ENCODE measurements around the gene ZIC4. TPM values are rescaled to one million over a fixed set of nuclear protein-coding genes. Genes with fewer than 3 reads are reported as not detected.

ZIC4 gene
- total and polyA plus RNA-seq, 10 donors: not detected

DNA sequence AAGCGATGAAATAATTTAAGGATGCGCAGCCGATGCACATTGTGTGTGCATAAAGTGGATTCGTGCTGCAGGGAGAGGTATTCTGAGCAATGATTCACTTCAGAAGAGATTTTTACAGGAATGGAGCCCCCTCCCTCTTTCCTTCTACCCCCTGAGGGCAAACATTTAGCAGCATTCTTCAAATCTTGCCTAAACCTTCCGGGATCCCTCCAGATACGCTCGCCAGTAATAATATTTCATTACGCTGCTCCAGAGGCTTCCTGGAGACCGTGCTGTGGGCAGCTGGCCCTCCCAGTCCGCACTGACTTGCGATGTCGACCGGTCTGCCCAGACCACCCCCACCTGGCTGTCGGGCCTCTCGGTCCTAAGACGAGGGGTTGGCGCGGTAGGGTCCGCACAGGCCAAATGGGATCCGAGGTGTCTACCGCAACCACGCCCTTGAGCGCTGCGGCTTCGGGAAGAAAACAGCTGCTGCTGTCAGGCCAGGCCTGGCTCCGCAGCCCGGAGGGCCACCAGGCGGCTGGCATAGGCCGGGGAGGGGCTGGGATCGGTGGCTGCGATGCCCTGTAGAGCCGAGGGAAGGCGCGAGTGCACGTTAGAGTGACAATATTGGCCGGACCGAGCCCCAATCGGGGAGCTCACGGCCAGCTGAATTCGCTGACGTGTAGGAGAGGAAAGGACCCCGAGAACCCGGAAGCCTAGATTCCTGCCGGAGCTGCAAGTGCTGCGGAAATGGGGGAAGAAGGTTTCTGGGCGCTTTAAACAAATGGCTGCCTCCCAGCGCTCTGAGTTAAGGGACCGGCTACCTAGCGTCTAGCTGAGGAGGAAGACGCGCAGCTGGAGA is 14.3 kb downstream of the ZIC4 start:
- no peak for TF ChIP-seq POLR2A (IDR thresholded peaks at IDR 0.05)
- TF ChIP-seq POLR2AphosphoS5 (IDR thresholded peaks at IDR 0.05): no peak
- TF ChIP-seq, protein P1, sequence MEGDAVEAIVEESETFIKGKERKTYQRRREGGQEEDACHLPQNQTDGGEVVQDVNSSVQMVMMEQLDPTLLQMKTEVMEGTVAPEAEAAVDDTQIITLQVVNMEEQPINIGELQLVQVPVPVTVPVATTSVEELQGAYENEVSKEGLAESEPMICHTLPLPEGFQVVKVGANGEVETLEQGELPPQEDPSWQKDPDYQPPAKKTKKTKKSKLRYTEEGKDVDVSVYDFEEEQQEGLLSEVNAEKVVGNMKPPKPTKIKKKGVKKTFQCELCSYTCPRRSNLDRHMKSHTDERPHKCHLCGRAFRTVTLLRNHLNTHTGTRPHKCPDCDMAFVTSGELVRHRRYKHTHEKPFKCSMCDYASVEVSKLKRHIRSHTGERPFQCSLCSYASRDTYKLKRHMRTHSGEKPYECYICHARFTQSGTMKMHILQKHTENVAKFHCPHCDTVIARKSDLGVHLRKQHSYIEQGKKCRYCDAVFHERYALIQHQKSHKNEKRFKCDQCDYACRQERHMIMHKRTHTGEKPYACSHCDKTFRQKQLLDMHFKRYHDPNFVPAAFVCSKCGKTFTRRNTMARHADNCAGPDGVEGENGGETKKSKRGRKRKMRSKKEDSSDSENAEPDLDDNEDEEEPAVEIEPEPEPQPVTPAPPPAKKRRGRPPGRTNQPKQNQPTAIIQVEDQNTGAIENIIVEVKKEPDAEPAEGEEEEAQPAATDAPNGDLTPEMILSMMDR (IDR thresholded peaks at IDR 0.05 in 8 of 11, conservative IDR thresholded peaks at IDR 0.05 in 3 of 11): no peak
- no peak overlapping the region for H3K27ac ChIP-seq
- intact Hi-C loops (cut with DNase I; ENCODE audit: low total_unique reads): no loop called here
- WGBS, 5 donors: 7 to 14% (median 9%) methylated on average over 40 to 51 of the region's 51 CpGs
- H3K36me3 ChIP-seq: no peaks in the 10 kb centered on the region
- peaks cover 0 to 31% (median 16%) of the 10 kb centered on the region in 6 donors for H3K4me1 ChIP-seq
- peak; percentile 57 for DNase-seq
- H3K27me3 ChIP-seq (replicated peaks in 1 of 7): peaks cover 15 to 100% (median 98%) of the 10 kb centered on the region in 7 donors
- H3K9me3 ChIP-seq: peaks cover 0 to 56% (median 0%) of the 10 kb centered on the region in 8 donors
- peak overlapping the region in 5 of 8 donors; percentile 13 to 51 (median 18) for H3K4me3 ChIP-seq

GRCh38 chr3:147390589-147391569 is 15.5 kb downstream of the ZIC4 start:
- TF ChIP-seq POLR2AphosphoS5 (IDR thresholded peaks at IDR 0.05): no peak
- TF ChIP-seq, protein P1 (IDR thresholded peaks at IDR 0.05 in 8 of 11, conservative IDR thresholded peaks at IDR 0.05 in 3 of 11): no peak
- no peak for TF ChIP-seq POLR2A (IDR thresholded peaks at IDR 0.05)
- Histone ChIP-seq H3K4me1 (peaks cover 0 to 29% (median 16%) of the 10 kb centered on the region in 6 donors), H3K36me3 (no peaks in the 10 kb centered on the region), H3K9me3 (peaks cover 0 to 45% (median 0%) of the 10 kb centered on the region in 8 donors), H3K27ac (no peak overlapping the region), H3K4me3 (peak overlapping the region in 1 of 8 donors; percentile 9), H3K27me3 (replicated peaks in 1 of 7) (peaks cover 11 to 100% (median 98%) of the 10 kb centered on the region in 7 donors)
- WGBS, 5 donors: 9 to 15% (median 12%) methylated on average over 36 to 77 of the region's 77 CpGs
- peak; percentile 70 for DNase-seq
- intact Hi-C loops (cut with DNase I; ENCODE audit: low total_unique reads): no loop called here

DNA sequence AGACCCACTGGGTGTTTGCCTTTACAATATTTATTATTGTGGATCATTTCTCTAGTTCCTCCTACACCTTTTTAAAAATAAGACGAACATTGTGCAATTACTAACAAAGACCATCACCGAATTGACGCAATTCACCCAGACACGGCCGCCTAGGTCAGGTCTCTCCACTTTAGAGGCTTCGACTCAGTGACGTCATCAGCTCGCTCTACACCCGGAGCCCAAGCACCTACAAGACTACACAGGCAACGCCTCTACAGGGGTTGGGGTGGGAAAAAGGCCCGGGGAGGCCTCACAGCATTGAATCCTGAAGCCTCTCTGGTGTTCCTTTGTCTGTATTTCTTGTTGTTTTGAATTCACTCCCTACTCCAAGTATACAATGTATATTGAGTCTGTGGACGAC is 16.6 kb downstream of the ZIC4 start:
- intact Hi-C loops (cut with DNase I; ENCODE audit: low total_unique reads): no loop called here
- Histone ChIP-seq H3K27ac (no peak overlapping the region), H3K4me1 (peaks cover 0 to 29% (median 16%) of the 10 kb centered on the region in 6 donors), H3K36me3 (no peaks in the 10 kb centered on the region), H3K4me3 (no peak overlapping the region), H3K27me3 (replicated peaks in 1 of 7) (peaks cover 11 to 100% (median 98%) of the 10 kb centered on the region in 7 donors), H3K9me3 (peaks cover 0 to 43% (median 0%) of the 10 kb centered on the region in 8 donors)
- no peak for DNase-seq
- TF ChIP-seq, protein P1 (IDR thresholded peaks at IDR 0.05 in 8 of 11, conservative IDR thresholded peaks at IDR 0.05 in 3 of 11): no peak
- TF ChIP-seq POLR2A (IDR thresholded peaks at IDR 0.05) (no peak), POLR2AphosphoS5 (IDR thresholded peaks at IDR 0.05) (no peak)
- WGBS, 5 donors: 4 to 7% (median 6%) methylated on average over 12 of the region's 12 CpGs
